ENCODE data around the gene UTP15. TPM values are rescaled to one million over a fixed set of nuclear protein-coding genes. Genes with fewer than 3 reads are reported as not detected.

UTP15 gene, protein sequence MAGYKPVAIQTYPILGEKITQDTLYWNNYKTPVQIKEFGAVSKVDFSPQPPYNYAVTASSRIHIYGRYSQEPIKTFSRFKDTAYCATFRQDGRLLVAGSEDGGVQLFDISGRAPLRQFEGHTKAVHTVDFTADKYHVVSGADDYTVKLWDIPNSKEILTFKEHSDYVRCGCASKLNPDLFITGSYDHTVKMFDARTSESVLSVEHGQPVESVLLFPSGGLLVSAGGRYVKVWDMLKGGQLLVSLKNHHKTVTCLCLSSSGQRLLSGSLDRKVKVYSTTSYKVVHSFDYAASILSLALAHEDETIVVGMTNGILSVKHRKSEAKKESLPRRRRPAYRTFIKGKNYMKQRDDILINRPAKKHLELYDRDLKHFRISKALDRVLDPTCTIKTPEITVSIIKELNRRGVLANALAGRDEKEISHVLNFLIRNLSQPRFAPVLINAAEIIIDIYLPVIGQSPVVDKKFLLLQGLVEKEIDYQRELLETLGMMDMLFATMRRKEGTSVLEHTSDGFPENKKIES
- 13.3 and 15.4 TPM in 2 replicates for total RNA-seq

DNA sequence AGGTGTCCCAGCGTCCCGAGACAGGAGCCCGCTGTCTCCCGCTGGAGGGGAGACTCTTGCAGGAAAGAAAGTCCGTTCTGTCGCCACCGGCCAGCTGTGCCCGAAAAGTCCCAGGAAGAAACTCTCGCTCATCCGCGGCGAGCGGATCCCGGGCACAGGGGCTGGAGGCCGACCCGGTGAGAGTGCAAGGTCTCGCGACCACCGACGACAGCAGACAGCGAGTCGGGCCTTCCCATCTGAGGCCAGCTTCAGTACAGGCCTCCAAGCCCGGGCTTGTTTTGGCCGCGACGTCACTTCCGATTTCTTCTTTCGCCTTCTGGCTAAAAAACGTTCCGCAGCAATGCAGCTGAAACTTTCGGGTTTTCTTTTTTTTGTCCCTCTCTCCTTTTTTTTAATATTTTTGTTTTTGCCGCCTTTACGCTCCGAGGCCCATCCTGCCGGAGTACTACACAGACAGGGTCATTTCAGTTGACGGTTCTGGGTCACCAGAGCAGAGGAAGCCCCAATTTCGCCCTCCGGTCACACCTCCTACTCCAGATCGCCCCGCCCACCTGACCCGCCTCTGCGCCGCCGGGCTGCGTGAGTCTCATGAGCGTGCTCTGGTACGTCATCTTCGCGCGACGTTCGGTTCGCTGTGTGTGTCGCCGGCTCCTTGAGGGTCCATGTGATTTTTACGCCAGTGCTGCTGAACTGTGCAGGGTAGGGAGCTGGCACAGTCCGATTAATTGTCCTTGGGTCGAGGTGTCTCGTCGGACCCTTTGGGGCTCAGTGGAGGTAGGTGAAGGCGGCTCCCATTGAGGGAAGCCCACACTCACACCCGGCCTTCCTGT is at the start of gene UTP15, which contains the start of gene ANKRA2:
Gene UTP15, plus strand, starts transcription at position 605 of the 830 bp plus-strand sequence. CDS start 1,602 bp downstream, outside the sequence.
Gene ANKRA2, minus strand, starts transcription at position 501 of the 830 bp plus-strand sequence. CDS start 2,758 bp downstream, outside the sequence.

DNA sequence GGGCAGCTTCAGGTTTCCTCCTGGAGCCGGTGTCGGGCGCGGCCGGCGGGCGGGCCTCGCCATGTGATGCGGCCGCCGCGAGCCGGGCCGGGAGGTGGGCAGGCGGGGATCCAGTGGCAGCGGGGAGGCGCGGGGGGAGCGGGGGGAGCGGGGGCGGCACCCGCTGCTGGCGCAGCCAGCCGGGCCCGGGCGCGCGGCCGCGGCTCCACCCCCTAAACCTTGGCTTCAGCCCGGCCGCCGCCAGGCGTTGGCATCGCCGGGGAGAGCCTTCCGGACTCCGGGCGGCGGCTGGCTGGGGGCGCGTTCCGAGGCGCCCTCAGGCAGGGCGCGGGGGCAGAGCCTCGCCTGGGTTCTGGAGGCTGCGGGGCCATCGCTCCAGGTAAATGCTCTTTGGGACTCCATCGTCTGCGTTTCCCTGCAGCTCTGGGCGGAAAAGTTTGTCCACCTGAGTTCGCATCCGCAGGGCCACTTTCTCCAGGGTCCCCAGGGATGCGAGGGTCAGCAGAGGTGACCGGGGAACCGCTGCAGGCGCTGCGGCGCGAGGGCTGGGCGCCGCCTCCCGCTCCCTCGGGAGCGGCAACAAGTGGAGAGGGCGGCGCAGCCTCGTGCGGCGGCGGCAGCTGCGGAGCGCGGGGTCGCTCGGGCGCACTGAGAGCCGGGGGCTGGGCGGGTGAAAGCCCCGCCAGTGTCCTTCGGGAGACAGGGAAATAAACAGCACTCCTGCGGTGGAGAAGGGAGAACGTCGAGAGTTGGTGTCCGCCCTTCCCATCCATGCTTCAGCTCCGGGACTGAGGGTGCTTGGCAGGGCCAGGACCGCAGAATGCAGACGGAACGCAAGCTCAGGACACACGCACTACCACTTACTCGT is 60.6 kb downstream of the UTP15 start, which contains the start of gene ARHGEF28:
Gene ARHGEF28, plus strand, starts transcription at position 253 of the 868 bp plus-strand sequence. CDS start 58,656 bp downstream, outside the sequence.

Other genes with a start within 250 kb of the UTP15 start
- 0.44 and 1.1 TPM in 2 replicates for gene FOXD1, start 117.0 kb upstream of the UTP15 start, total RNA-seq
- gene BTF3, start 67.3 kb upstream of the UTP15 start, total RNA-seq, result 487 and 576 TPM in 2 replicates
- gene ANKRA2, start 104 bp upstream of the UTP15 start, total RNA-seq, result 13.0 and 16.3 TPM in 2 replicates
- gene ARHGEF28, start 60.5 kb downstream of the UTP15 start, total RNA-seq, result 1.2 and 6.0 TPM in 2 replicates

Measured in cardiac ventricle fibroblast (primary cell).